PC-9 (cell line): ENCODE results near the gene ETF1. TPM values are rescaled to one million over a fixed set of nuclear protein-coding genes. Genes with fewer than 3 reads are reported as not detected.

ENCODE experiments used
- BruUV-seq: library from RNA; stranded (reverse); fragments of 400-500 nt; replicated peaks from 2 replicates; lab custom pipeline; 2021; lab: Mats Ljungman, UMichigan
- CTCF ChIA-PET: fragments of 300-600 bp; sonication (Branson Sonifier 250); formaldehyde crosslinking; loops from one replicate; lab custom pipeline; 2022; ENCODE audit warnings: antibody characterized with exemption; lab: Charles Lee
- POLR2A ChIA-PET: fragments of 300-600 bp; sonication (Branson Sonifier 250); formaldehyde crosslinking; loops from one replicate; lab custom pipeline; 2022; ENCODE audit warnings: antibody characterized with exemption; ENCODE audit not compliant: unreplicated experiment; lab: Charles Lee
- DNase-seq, 2 experiments: peaks; one replicate each; pipeline versions ENCODE4 v3.0.0 to v3.0.0-alpha.2; 2015 to 2022; ENCODE audit warnings: mixed read lengths in 1 of 2
- H2AFZ ChIP-seq: fragments of 200-600 bp; sonication (generic); 2 replicates; pipeline ENCODE4 v1.8.1; 2017; ENCODE audit warnings: antibody characterized with exemption
- H3F3A ChIP-seq: fragments of 200-600 bp; sonication (generic); 2 replicates; pipeline ENCODE4 v1.8.1; 2017; ENCODE audit warnings: antibody characterized with exemption, mild to moderate bottlenecking, low read depth; ENCODE audit not compliant: insufficient read depth
- H3K27ac ChIP-seq: fragments of 200-600 bp; sonication (generic); 2 replicates; pipeline ENCODE4 v1.6.1; 2016; ENCODE audit warnings: mixed run types
- H3K27me3 ChIP-seq: fragments of 200-600 bp; sonication (generic); 2 replicates; pipeline ENCODE4 v1.6.1; 2016; ENCODE audit warnings: low read depth, mixed run types; ENCODE audit not compliant: insufficient read depth
- H3K36me3 ChIP-seq: fragments of 200-600 bp; sonication (generic); 2 replicates; pipeline ENCODE4 v1.6.1; 2016; ENCODE audit warnings: low read depth, mixed run types
- H3K4me1 ChIP-seq: fragments of 200-600 bp; sonication (generic); replicated peaks from 2 replicates; pipeline ENCODE4 v1.6.1; 2016; ENCODE audit warnings: mixed run types; ENCODE audit not compliant: insufficient read depth
- H3K4me2 ChIP-seq: fragments of 200-600 bp; sonication (generic); 2 replicates; pipeline ENCODE4 v1.6.1; 2017; ENCODE audit warnings: mixed run types
- H3K4me3 ChIP-seq: fragments of 200-600 bp; sonication (generic); 2 replicates; pipeline ENCODE4 v1.6.1; 2016; ENCODE audit warnings: mixed run types
- H3K79me2 ChIP-seq: fragments of 200-600 bp; sonication (generic); 2 replicates; pipeline ENCODE4 v1.6.1; 2017; ENCODE audit warnings: low read depth, mixed run types
- H3K9me2 ChIP-seq: fragments of 200-600 bp; sonication (generic); 2 replicates; pipeline ENCODE4 v1.8.1; 2017; ENCODE audit warnings: mild to moderate bottlenecking; ENCODE audit not compliant: insufficient read depth
- H3K9me3 ChIP-seq: fragments of 200-600 bp; sonication (generic); 2 replicates; pipeline ENCODE4 v1.8.1; 2016; ENCODE audit warnings: low read depth; ENCODE audit not compliant: insufficient read depth
- H4K20me1 ChIP-seq: fragments of 200-600 bp; sonication (generic); 2 replicates; pipeline ENCODE4 v1.8.1; 2017; ENCODE audit not compliant: insufficient read depth
- CTCF ChIP-seq: fragments of 200-600 bp; sonication (generic); conservative IDR thresholded peaks from 2 replicates; pipeline ENCODE4 v1.6.1; 2017; ENCODE audit warnings: mixed run types, antibody characterized with exemption, mild to moderate bottlenecking, moderate library complexity
- EZH2 ChIP-seq: fragments of 200-600 bp; sonication (generic); IDR thresholded peaks from 2 replicates; pipeline ENCODE4 v1.8.0; 2017; ENCODE audit warnings: antibody characterized with exemption, low read depth
- intact Hi-C: fragments of 100-400 bp; cut with micrococcal nuclease; formaldehyde crosslinking; loops from one replicate; pipeline ENCODE4 v1.10.0; 2022; ENCODE audit not compliant: unreplicated experiment
- total RNA-seq: library from RNA; stranded (reverse); gene quantifications from 2 replicates; pipeline ENCODE4 v1.2.3, GENCODE V29; 2021

Gene ETF1
- total RNA-seq, 1 experiment from 2014 or later, result 84.9 TPM

- Histone ChIP-seq H3K27ac (no peak overlapping the region), H3K27me3 (no peaks in the 10 kb centered on the region), H3K79me2 (no peaks in the 10 kb centered on the region), H3K9me2 (no peaks in the 10 kb centered on the region), H3K4me2 (no peak overlapping the region), H3K9me3 (no peaks in the 10 kb centered on the region), H4K20me1 (no peaks in the 10 kb centered on the region), H2AFZ (no peak overlapping the region), H3K4me1 (0 out of 2 replicates have a peak, but pooled peaks cover 3% of the 10 kb centered on the region), H3K4me3 (no peak overlapping the region), H3K36me3 (no peaks in the 10 kb centered on the region), H3F3A (no peaks in the 10 kb centered on the region)
- no peak for DNase-seq
- ChIA-PET CTCF (no interaction called here), POLR2A (no interaction called here)
- intact Hi-C loops, result no loop called here
- TF ChIP-seq EZH2 (no peak), CTCF (no peak)
- no TSS peak for BruUV-seq
Observed at GRCh38 chr5:138583984-138584637, 41.1 kb upstream of the ETF1 start.

DNA sequence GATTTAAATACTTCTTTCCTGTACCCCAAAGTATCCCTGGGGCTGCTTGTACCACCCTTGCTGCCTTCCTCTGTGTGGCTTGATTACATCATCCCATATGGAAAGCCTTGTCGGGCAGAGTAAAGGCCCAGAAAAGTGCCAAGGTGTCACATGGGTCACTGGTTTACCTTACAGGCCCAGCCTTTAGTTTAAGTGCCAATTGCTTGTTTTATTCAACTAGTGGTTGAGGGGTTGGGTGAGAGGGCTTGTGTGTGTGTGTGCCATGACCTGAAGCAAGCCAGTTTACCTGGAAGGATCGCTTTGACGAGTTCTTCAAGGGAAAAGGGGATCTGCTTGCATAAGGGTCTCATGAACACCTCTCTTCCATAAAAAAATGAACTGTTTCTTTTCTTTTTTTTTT, 39.9 kb upstream of the ETF1 start:
- no TSS peak for BruUV-seq
- TF ChIP-seq CTCF (no peak), EZH2 (no peak)
- ChIA-PET POLR2A (no interaction called here), CTCF (interaction anchor here (0.6 kb wide), 1 partner anchor 784 kb away, joined by 4 read pairs; no protein-coding TSS in a partner anchor)
- intact Hi-C loops, result no loop called here
- no peaks in the 10 kb centered on the region for H3F3A ChIP-seq
- no peak overlapping the region for H3K4me2 ChIP-seq
- H3K4me1 ChIP-seq, result 0 out of 2 replicates have a peak, but pooled peaks cover 3% of the 10 kb centered on the region
- H3K27me3 ChIP-seq, result no peaks in the 10 kb centered on the region
- no peak for DNase-seq
- H3K79me2 ChIP-seq, result no peaks in the 10 kb centered on the region
- no peaks in the 10 kb centered on the region for H4K20me1 ChIP-seq
- H3K4me3 ChIP-seq, result no peak overlapping the region
- no peaks in the 10 kb centered on the region for H3K36me3 ChIP-seq
- H3K9me2 ChIP-seq, result no peaks in the 10 kb centered on the region
- H2AFZ ChIP-seq, result no peak overlapping the region
- H3K9me3 ChIP-seq, result no peaks in the 10 kb centered on the region
- H3K27ac ChIP-seq, result no peak overlapping the region

- Histone ChIP-seq H3F3A (no peaks in the 10 kb centered on the region), H3K9me2 (no peaks in the 10 kb centered on the region), H2AFZ (no peak overlapping the region), H3K9me3 (no peaks in the 10 kb centered on the region), H3K27ac (no peak overlapping the region), H3K4me1 (peaks cover 9% of the 10 kb centered on the region), H3K79me2 (no peaks in the 10 kb centered on the region), H3K4me3 (no peak overlapping the region), H3K4me2 (no peak overlapping the region), H3K36me3 (no peaks in the 10 kb centered on the region), H4K20me1 (no peaks in the 10 kb centered on the region), H3K27me3 (no peaks in the 10 kb centered on the region)
- intact Hi-C loops, result no loop called here
- no peak for DNase-seq
- POLR2A ChIA-PET, result no interaction called here
- CTCF ChIA-PET, result interaction anchor here (0.6 kb wide), 1 partner anchor 166 kb away, joined by 3 read pairs; no protein-coding TSS in a partner anchor
- BruUV-seq, result no TSS peak
- no peak for TF ChIP-seq EZH2
- no peak for TF ChIP-seq CTCF
Observed at GRCh38 chr5:138580777-138581176, 37.7 kb upstream of the ETF1 start.
